Loucy (cell line): Measurements from ENCODE around the gene CDH4.

ENCODE experiments used
- EZH2phosphoT487 ChIP-seq: fragments of 200-600 bp; IDR thresholded peaks from 2 replicates; pipeline ENCODE4 v1.6.1; 2018; ENCODE audit warnings: antibody characterized with exemption, mild to moderate bottlenecking, moderate library complexity, borderline replicate concordance
- TF ChIP-seq, protein P1 (sequence below): fragments of 200-600 bp; sonication (generic); conservative IDR thresholded peaks from 2 replicates; pipeline ENCODE4 v1.5.1; 2014; ENCODE audit warnings: mild to moderate bottlenecking, antibody characterized with exemption, low read length

- TF ChIP-seq, protein P1, sequence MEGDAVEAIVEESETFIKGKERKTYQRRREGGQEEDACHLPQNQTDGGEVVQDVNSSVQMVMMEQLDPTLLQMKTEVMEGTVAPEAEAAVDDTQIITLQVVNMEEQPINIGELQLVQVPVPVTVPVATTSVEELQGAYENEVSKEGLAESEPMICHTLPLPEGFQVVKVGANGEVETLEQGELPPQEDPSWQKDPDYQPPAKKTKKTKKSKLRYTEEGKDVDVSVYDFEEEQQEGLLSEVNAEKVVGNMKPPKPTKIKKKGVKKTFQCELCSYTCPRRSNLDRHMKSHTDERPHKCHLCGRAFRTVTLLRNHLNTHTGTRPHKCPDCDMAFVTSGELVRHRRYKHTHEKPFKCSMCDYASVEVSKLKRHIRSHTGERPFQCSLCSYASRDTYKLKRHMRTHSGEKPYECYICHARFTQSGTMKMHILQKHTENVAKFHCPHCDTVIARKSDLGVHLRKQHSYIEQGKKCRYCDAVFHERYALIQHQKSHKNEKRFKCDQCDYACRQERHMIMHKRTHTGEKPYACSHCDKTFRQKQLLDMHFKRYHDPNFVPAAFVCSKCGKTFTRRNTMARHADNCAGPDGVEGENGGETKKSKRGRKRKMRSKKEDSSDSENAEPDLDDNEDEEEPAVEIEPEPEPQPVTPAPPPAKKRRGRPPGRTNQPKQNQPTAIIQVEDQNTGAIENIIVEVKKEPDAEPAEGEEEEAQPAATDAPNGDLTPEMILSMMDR = no peak
- TF ChIP-seq EZH2phosphoT487 = no peak
Observed at GRCh38 chr20:61440548-61441055, 188.5 kb downstream of the CDH4 start.
